OCI-LY3 (cell line): ENCODE measurements around the gene PROK1.

ENCODE experiments used
- CTCF ChIP-seq: fragments of 200-600, 300-600 bp; sonication (generic); IDR thresholded peaks from 2 replicates; pipeline ENCODE4 v1.5.1; 2014; ENCODE audit warnings: antibody characterized with exemption, low read length, low read depth
- EZH2phosphoT487 ChIP-seq: fragments of 200-600 bp; shearing (Covaris generic); IDR thresholded peaks from 2 replicates; pipeline ENCODE4 v1.6.1; 2018; ENCODE audit warnings: antibody characterized with exemption, mixed run types, low read depth

- TF ChIP-seq CTCF (no peak), EZH2phosphoT487 (no peak)
These were observed 9.1 kb upstream of the PROK1 start for GRCh38 chr1:110441888-110442287.
